Ovary (tissue), 9 donors: ENCODE measurements around the gene CHD1. TPM values are rescaled to one million over a fixed set of nuclear protein-coding genes. Genes with fewer than 3 reads are reported as not detected.

Experiments used
- DNase-seq, 5 donors: peaks; one replicate each; pipeline ENCODE4 v3.0.0-alpha.2; 2019 to 2020
- H3K27ac ChIP-seq, 2 donors: fragments of 200-600 bp; one replicate each; pipeline versions ENCODE4 v1.5.1 to v1.8.0; 2019 to 2022
- H3K27me3 ChIP-seq: fragments of 200-600 bp; one replicate; pipeline ENCODE4 v1.8.0; 2022
- H3K36me3 ChIP-seq: fragments of 200-600 bp; sonication (generic); one replicate; pipeline ENCODE4 v1.5.1; 2019
- H3K4me1 ChIP-seq: one replicate; pipeline ENCODE4 v1.8.1; 2013; ENCODE audit warnings: mild to moderate bottlenecking, moderate library complexity; ENCODE audit not compliant: insufficient read depth
- H3K4me3 ChIP-seq: fragments of 200-600 bp; sonication (generic); one replicate; pipeline ENCODE4 v1.5.1; 2017
- H3K9me3 ChIP-seq, 2 donors: fragments of 200-600 bp in 1 of 2; sonication (generic) in 1 of 2; one replicate each; pipeline versions ENCODE4 v1.5.1 to v1.8.1; 2013 to 2019; ENCODE audit warnings: mild to moderate bottlenecking in 1 of 2, moderate library complexity in 1 of 2
- CTCF ChIP-seq, 3 donors: fragments of 450-650 bp in 2 of 3; fragments of 200-600 bp in 1 of 3; IDR thresholded peaks; one replicate each; pipeline versions ENCODE4 v1.5.1 to v1.8.0; 2016 to 2022; ENCODE audit warnings: antibody characterized with exemption in 3 of 3, mild to moderate bottlenecking in 1 of 3
- EP300 ChIP-seq: sonication (generic); formaldehyde crosslinking; IDR thresholded peaks from one replicate; pipeline ENCODE4 v1.6.1; 2017; ENCODE audit warnings: antibody characterized with exemption
- POLR2A ChIP-seq: fragments of 450-650 bp; IDR thresholded peaks from one replicate; pipeline ENCODE4 v1.6.1; 2017; ENCODE audit warnings: antibody characterized with exemption, mild to moderate bottlenecking, moderate library complexity
- WGBS, 3 donors: extraction: QIAGEN DNeasy Blood & Tissue Kit in 1 of 3; methylation state at CpG; one replicate each; pipeline versions ENCODE4 v1.1.5 to v1.1.7; 2013 to 2017; 5-methylcytosine and 5-hydroxymethylcytosine counted together
- intact Hi-C, 4 donors: fragments of 100-400 bp; cut with DNase I; formaldehyde crosslinking; loops; one replicate each; pipeline versions ENCODE4 v1.11.0 to v1.15.1; 2022 to 2023
- polyA plus RNA-seq, 2 donors: library from polyadenylated mRNA; stranded (reverse); fragments of 200-250 nt in 1 of 2; fragments of 350-450 nt in 1 of 2; fragmentation: Illumina TruSeq in 1 of 2; extraction: RNeasy Lipid Tissue Mini Kit (QIAGEN cat#74804) in 1 of 2; gene quantifications; one replicate each; pipeline ENCODE4 v1.2.3, GENCODE V29; 2013 to 2014
- total RNA-seq, 7 donors: library from RNA; depleted of rRNA in 2 of 7; stranded (reverse); fragments of >200 nt in 2 of 7; fragmentation: NEBNext Ultra II Directional in 3 of 7; extraction: Animal tissue kit (Norgen Biotek cat#: 25700) in 3 of 7; gene quantifications; one replicate each; pipeline versions ENCODE4 v1.1.0 to v1.2.4, GENCODE V29; 2016 to 2023
- donor health status: DM: no; HTN: no; CAD: no; lungs with moderate emphysema.
- donor health status: DM: no; HTN: no; CAD: no.
- donor health status: Bipolar disorder and iron deficiency.
- donor health status: DM: yes; HTN: yes; CAD: no.
- donor health status: DM: no; HTN: no; CAD: no.
- donor health status: DM: yes; HTN: yes; CAD: no.

The CHD1 gene
- total and polyA plus RNA-seq, 9 donors, result 19.6 to 75.8 (median 46.5) TPM

GRCh38 chr5:98904780-98905179 lies 24.0 kb downstream of the CHD1 start:
- H3K4me1 ChIP-seq, result no peaks in the 10 kb centered on the region
- H3K27ac ChIP-seq, result no peak overlapping the region
- WGBS, 3 donors, result 83 to 87% (median 84%) methylated on average over 6 of the region's 6 CpGs
- H3K9me3 ChIP-seq, result no peaks in the 10 kb centered on the region
- no peak for DNase-seq
- H3K4me3 ChIP-seq, result no peak overlapping the region
- intact Hi-C loops, result loop anchor here (5.0 to 10.0 kb wide), 2 partner anchors 128 to 130 kb away; no protein-coding TSS in a partner anchor
- no peak for TF ChIP-seq POLR2A
- TF ChIP-seq CTCF (IDR thresholded peaks at IDR 0.05), result no peak
- TF ChIP-seq EP300, result no peak
- no peaks in the 10 kb centered on the region for H3K36me3 ChIP-seq
- no peaks in the 10 kb centered on the region for H3K27me3 ChIP-seq

GRCh38 chr5:98902733-98903132 lies 26.1 kb downstream of the CHD1 start:
- Histone ChIP-seq H3K36me3 (no peaks in the 10 kb centered on the region), H3K4me3 (no peak overlapping the region), H3K4me1 (no peaks in the 10 kb centered on the region), H3K9me3 (no peaks in the 10 kb centered on the region), H3K27me3 (no peaks in the 10 kb centered on the region), H3K27ac (no peak overlapping the region)
- intact Hi-C loops, result loop anchor here in 2 of 4 donors (10.0 kb wide), 1 partner anchor 132 kb away; no protein-coding TSS in a partner anchor
- WGBS, 3 donors, result 74 to 91% (median 85%) methylated on average over 1 of the region's 1 CpG
- TF ChIP-seq CTCF (IDR thresholded peaks at IDR 0.05) (no peak), EP300 (no peak), POLR2A (no peak)
- no peak for DNase-seq

GRCh38 chr5:98899456-98899855 lies 29.4 kb downstream of the CHD1 start:
- Histone ChIP-seq H3K4me3 (no peak overlapping the region), H3K36me3 (no peaks in the 10 kb centered on the region), H3K27ac (no peak overlapping the region), H3K4me1 (no peaks in the 10 kb centered on the region), H3K27me3 (no peaks in the 10 kb centered on the region), H3K9me3 (no peaks in the 10 kb centered on the region)
- TF ChIP-seq EP300, result no peak
- no peak for TF ChIP-seq POLR2A
- no peak for TF ChIP-seq CTCF (IDR thresholded peaks at IDR 0.05)
- DNase-seq, result no peak
- intact Hi-C loops, result no loop called here

DNA sequence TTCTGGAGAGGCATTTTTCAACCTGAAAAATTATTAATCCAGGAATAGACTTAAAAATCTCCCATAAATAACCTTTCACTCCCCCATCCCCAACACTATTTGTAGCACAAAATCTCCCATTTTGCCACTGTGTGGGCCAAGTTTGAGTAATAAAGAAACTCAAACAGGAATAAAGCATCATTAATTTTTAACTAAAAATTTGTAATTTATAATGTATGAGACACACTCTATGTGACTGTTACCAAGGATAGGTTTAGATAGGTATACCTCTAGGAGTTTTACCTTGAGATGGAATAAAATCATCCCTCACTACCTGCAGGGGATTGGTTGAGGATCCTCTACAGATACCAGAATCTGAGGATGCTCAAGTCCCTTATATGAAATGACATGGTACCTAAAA lies 30.1 kb downstream of the CHD1 start:
- H3K27ac ChIP-seq, result no peak overlapping the region
- TF ChIP-seq CTCF (IDR thresholded peaks at IDR 0.05), result no peak
- no peak for TF ChIP-seq EP300
- TF ChIP-seq POLR2A, result no peak
- H3K4me1 ChIP-seq, result no peaks in the 10 kb centered on the region
- no peaks in the 10 kb centered on the region for H3K27me3 ChIP-seq
- DNase-seq, result no peak
- no peaks in the 10 kb centered on the region for H3K9me3 ChIP-seq
- H3K4me3 ChIP-seq, result no peak overlapping the region
- intact Hi-C loops, result no loop called here
- H3K36me3 ChIP-seq, result no peaks in the 10 kb centered on the region

DNA sequence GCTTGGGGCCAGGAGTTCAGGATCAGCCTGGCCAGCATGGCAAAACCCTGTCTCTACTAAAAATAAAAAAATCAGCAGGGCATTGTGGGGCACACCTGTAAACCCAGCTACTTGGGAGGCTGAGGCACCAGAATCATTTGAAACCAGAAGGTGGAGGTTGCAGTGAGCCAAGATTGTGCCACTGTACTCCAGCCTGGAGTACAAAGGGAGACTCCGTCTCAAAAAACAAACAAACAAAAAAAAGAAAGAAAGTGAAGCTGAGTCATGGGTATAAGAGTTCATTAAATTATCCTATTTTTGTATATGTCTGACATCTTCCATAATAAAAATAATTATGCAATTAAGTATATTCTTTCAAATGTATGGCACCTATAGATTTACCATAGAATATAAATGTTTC lies 37.2 kb downstream of the CHD1 start:
- intact Hi-C loops, result no loop called here
- TF ChIP-seq POLR2A (no peak), CTCF (IDR thresholded peaks at IDR 0.05) (no peak), EP300 (no peak)
- Histone ChIP-seq H3K4me1 (no peaks in the 10 kb centered on the region), H3K9me3 (no peaks in the 10 kb centered on the region), H3K27ac (no peak overlapping the region), H3K27me3 (no peaks in the 10 kb centered on the region), H3K36me3 (no peaks in the 10 kb centered on the region), H3K4me3 (no peak overlapping the region)
- no peak for DNase-seq
- WGBS, 3 donors, result 93 to 97% (median 95%) methylated on average over 1 of the region's 1 CpG
